NT2/D1 (cell line): ENCODE data around the gene PEX16.
"Not testable (repeated sequence)": the region's sequence is repeated elsewhere in the genome, so short reads cannot be mapped to it uniquely, and the experiment has no call there.

Experiments
- DNase-seq: peaks from one replicate; pipeline ENCODE4 v3.0.0-alpha.2; 2011; ENCODE audit warnings: low read depth, low spot score
- H3K27me3 ChIP-seq: 2 replicates; pipeline ENCODE4 v1.6.0; 2011; ENCODE audit warnings: mild to moderate bottlenecking; ENCODE audit not compliant: insufficient read length, insufficient read depth
- H3K36me3 ChIP-seq: 2 replicates; pipeline ENCODE4 v1.6.1; 2011; ENCODE audit warnings: mild to moderate bottlenecking, low read length, mixed read lengths; ENCODE audit not compliant: insufficient read depth, insufficient read length
- H3K4me1 ChIP-seq: 2 replicates; pipeline ENCODE4 v1.5.1; 2011; ENCODE audit not compliant: insufficient read depth, insufficient read length
- H3K4me3 ChIP-seq: 2 replicates; pipeline ENCODE4 v1.5.1; 2011; ENCODE audit warnings: low read depth; ENCODE audit not compliant: insufficient read length
- H3K9ac ChIP-seq: 2 replicates; pipeline ENCODE4 v1.6.0; 2011; ENCODE audit warnings: low read depth; ENCODE audit not compliant: insufficient read length
- H3K9me3 ChIP-seq: 2 replicates; pipeline ENCODE4 v1.5.1; 2011; ENCODE audit warnings: mild to moderate bottlenecking, low read length; ENCODE audit not compliant: insufficient read depth
- SUZ12 ChIP-seq: IDR thresholded peaks from 2 replicates; pipeline ENCODE4 v1.6.1; 2011; ENCODE audit not compliant: insufficient read length, insufficient read depth; ENCODE audit errors: extremely low read depth
- YY1 ChIP-seq: IDR thresholded peaks from 2 replicates; pipeline ENCODE4 v1.6.1; 2011; ENCODE audit not compliant: insufficient read length, insufficient read depth
- ZNF274 ChIP-seq: IDR thresholded peaks from 2 replicates; pipeline ENCODE4 v1.6.1; 2011; ENCODE audit warnings: mild to moderate bottlenecking, low read depth, low read length

Gene PEX16

DNA sequence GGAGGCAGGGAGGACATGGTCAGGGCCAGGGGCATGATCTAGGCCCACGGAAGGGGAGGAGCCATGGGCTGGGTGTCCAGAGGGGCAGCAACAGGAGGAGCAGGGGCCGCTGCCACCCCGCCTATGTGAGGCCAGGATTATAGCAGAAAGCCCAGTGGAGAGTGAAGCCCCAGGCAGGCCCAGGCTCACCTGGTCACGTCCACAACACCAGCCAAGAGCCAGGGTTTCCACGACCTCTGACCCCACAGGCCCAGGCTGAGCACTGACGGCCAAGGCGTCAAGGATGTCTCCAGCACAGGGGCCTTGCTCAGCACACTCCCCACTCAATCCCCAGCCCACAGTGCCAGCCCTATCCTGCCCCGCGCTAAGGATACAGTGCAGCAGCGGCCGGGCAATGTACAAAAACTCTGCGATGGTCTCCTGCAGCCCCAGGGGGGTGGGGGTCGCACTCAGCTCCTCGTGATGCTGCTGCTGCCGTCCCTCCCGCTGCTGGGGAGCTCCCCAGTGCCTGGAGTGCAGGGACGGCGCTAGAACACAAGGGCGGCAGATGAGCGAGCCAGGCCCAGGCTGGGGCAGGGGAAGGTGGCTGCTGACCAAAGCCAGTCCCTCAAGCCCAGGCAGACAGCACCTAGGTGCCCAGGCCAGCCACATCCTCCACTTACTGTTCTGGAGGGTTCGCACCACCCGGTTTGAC lies 3.6 kb downstream of the PEX16 start:
- H3K9ac ChIP-seq, result no peak overlapping the region
- no peak overlapping the region for H3K4me3 ChIP-seq
- peaks cover 15% of the 10 kb centered on the region for H3K4me1 ChIP-seq
- H3K27me3 ChIP-seq, result peaks cover under 1% of the 10 kb centered on the region
- TF ChIP-seq YY1 (no peak), SUZ12 (no peak), ZNF274 (no peak)
- peaks cover 65% of the 10 kb centered on the region for H3K36me3 ChIP-seq
- no peaks in the 10 kb centered on the region for H3K9me3 ChIP-seq
- DNase-seq, result no peak

DNA sequence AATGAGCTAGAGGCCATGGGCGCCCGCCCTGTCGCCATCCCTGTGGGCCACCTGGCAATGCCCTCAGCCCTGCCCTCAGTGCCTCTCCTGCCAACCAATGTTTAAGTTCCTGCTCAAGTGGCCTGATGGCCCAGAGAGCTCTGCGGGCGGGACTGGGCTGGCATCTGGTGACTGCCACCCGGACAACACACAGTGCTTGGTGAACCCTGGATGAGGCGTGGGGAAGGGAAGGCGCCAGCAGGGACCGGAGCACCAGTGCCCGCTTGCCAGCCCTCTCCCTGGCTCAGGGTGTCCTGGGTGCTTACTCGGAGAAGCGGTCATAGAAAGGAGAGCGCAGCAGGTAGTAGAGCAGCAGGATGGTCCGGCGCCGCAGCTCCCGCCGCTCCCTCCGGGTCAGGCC lies 4.2 kb downstream of the PEX16 start:
- Histone ChIP-seq H3K9ac (peak overlapping the region; percentile 7), H3K9me3 (no peaks in the 10 kb centered on the region), H3K36me3 (peaks cover 69% of the 10 kb centered on the region), H3K4me1 (peaks cover 13% of the 10 kb centered on the region), H3K27me3 (no peaks in the 10 kb centered on the region), H3K4me3 (no peak overlapping the region)
- TF ChIP-seq ZNF274 (no peak), SUZ12 (no peak), YY1 (no peak)
- no peak for DNase-seq

DNA sequence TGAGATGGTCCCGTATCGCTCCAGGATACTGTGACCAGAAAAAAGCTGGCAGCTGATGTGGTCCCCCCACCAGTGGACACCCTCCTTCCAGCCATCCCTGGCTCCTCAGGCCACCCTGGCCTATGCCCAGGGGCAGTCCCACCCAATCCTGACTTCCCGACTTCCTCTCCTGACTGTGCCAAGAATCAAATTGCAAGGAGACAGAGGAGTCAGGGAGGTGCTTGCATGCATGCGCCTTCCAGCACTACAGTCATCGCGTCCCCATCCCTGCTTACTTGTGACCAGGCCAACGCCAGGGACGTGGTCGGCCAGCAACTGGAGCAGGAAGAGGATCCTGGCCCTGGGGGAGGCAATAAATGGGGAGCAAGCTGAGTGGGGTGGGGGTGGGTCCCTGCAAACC lies 7.1 kb downstream of the PEX16 start:
- no peak for TF ChIP-seq YY1
- no peak for TF ChIP-seq SUZ12
- TF ChIP-seq ZNF274, result no peak
- H3K9ac ChIP-seq, result no peak overlapping the region
- peaks cover 72% of the 10 kb centered on the region for H3K36me3 ChIP-seq

DNA sequence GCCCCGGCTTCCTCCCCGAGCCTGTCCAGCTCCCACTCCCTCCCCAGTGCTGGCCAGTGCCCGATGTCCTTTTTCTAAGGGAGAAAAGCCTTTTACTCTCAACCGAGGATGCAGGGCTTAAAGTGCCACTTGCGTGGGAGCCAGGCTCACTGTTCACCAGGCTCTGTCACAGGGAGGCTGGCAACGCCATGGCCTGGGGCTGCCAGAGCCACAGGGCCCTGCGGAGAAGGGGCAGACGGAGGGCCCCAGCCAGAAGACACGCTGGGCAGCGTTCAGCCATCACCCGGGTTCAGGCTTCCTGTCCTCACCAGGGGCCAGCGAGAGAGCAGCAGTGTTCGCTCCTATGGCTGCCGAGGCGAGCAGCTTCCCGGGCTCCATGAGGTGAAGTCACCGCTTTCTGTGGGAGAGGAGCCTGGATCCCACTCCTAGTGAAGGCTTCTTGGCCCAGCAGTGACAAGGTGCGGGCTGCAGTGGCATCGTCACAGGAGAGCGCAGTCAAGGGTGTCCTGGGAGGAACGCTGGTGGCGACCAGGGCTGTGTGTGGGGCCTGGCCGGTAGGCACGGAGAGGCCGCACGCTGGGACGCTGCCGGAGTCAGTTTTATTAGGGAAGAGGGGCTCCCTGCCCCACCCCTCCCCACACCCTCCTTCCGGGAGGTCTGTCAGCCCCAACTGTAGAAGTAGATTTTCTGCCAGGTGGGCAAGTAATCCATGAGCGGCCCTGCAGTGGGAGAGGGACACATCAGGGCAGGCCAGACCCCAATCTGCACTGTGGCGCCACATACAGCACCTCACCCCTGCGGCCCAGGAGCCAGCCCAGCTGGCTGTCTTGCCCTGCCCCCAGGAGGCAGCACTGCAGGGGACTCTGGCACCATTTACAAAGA lies 7.8 kb downstream of the PEX16 start:
- H3K36me3 ChIP-seq, result peaks cover 69% of the 10 kb centered on the region
- no peak overlapping the region for H3K4me3 ChIP-seq
- H3K4me1 ChIP-seq, result peaks cover 21% of the 10 kb centered on the region
- H3K9me3 ChIP-seq, result no peaks in the 10 kb centered on the region
- no peak for DNase-seq
- no peak overlapping the region for H3K9ac ChIP-seq
- no peaks in the 10 kb centered on the region for H3K27me3 ChIP-seq
- TF ChIP-seq ZNF274 (no peak), SUZ12 (no peak), YY1 (no peak)

More for the DNA sequence above, 7.1 kb downstream of the PEX16 start:
- Histone ChIP-seq H3K4me3 (no peak overlapping the region), H3K9me3 (no peaks in the 10 kb centered on the region), H3K27me3 (no peaks in the 10 kb centered on the region), H3K4me1 (peaks cover 21% of the 10 kb centered on the region)
- no peak for DNase-seq

DNA sequence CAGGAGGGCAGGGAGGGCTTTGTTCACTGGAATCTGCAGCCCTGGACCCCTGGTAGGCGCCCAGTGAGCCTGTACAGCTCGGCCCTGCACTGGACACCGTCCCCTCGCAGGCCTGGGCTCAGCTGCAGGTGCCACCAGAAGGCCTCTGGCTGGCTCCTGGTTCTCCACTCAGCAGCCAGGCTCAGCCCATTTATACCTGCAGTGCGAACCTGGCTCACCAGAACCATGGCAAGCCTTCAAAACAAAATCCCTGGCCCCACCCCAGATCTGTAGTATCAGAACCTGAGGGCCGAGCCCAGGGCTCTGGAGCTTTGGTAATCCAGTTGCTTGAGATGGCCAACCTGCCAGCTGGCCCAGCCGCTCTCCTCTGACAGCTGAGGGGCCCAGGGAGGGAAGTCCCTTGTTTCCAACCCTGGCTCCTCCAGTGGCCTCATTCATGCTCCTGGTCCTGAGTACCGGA lies 9.7 kb downstream of the PEX16 start:
- Histone ChIP-seq H3K9me3 (no peaks in the 10 kb centered on the region), H3K36me3 (peaks cover 69% of the 10 kb centered on the region), H3K27me3 (no peaks in the 10 kb centered on the region), H3K4me1 (peaks cover 21% of the 10 kb centered on the region), H3K9ac (no peak overlapping the region), H3K4me3 (no peak overlapping the region)
- TF ChIP-seq SUZ12, result no peak
- TF ChIP-seq ZNF274, result no peak
- TF ChIP-seq YY1, result no peak
- no peak for DNase-seq

DNA sequence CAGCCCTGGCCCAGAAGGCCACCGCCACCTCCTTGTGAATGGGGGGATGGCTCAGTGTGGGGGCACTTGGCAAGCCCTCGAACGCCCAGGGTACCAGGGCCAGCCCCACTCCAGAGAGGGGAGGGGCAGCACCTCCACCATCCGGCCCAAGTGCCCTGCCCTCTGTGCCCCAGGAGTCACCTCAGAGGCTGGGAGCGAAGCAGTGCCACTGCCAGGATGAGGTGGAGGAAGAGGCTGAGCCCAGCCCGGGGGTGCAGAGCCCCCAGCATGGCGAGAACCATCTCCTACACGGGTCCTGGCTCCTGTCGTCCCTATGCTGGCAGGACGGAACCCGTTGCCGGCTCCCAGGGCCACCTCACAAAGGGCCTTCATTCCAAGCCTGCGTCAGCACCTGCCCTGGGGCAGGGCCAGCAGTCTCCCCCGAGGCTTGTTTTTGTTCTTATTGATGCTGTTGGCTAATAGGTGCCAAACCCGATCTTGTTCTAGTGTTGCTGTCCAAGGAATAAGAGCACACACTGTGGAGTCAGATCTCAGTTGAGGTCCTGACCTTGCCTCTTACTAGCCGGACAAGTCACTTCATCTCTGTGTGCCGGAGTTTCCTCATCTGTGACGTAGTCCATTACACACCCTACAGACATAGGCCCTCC lies 10.6 kb downstream of the PEX16 start, which contains the start of gene FREY1:
FREY1 (minus strand) TSS at position 307 of the 647 bp plus-strand sequence; CDS start at position 281, 26 bp downstream.
- Histone ChIP-seq H3K9ac (peak within 1 kb of the TSS; percentile 15), H3K4me1 (peaks cover 21% of the 10 kb centered on the region), H3K36me3 (peaks cover 70% of the 10 kb centered on the region), H3K27me3 (no peaks in the 10 kb centered on the region), H3K9me3 (no peaks in the 10 kb centered on the region), H3K4me3 (no peak within 1 kb of the TSS)
- no peak for DNase-seq
- TF ChIP-seq ZNF274, result no peak
- no peak for TF ChIP-seq SUZ12
- no peak for TF ChIP-seq YY1

DNA sequence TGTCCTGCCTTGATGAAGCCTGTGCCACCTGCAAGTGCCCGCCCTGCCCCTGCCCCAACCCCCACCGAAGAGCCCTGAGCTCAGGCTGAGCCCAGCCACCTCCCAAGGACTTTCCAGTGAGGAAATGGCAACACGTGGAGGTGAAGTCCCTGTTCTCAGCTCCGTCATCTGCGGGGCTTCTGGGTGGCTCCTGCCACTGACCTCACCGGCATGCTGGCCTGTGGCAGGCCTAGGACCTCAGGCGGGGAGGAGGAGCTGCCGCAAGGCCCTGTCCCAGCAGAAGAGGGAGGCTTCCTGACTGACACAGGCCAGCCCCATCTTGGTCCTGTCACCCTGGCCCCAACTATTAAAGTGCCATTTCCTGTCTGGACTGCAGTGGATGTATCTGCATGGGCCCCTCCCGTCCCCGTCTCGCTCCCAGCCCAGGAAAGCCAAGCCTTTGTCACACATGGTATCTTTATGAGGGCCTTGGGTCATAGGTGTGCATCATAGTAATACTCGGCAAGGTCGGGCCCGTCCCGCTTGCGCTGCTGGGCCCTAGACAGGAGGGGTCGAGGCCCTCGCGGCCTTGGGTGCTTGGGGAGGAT lies 11.5 kb downstream of the PEX16 start:
- no peak overlapping the region for H3K4me3 ChIP-seq
- no peak overlapping the region for H3K9ac ChIP-seq
- H3K4me1 ChIP-seq, result peaks cover 26% of the 10 kb centered on the region
- TF ChIP-seq YY1 (no peak), ZNF274 (no peak), SUZ12 (no peak)
- no peaks in the 10 kb centered on the region for H3K9me3 ChIP-seq
- peaks cover 65% of the 10 kb centered on the region for H3K36me3 ChIP-seq
- no peak for DNase-seq
- no peaks in the 10 kb centered on the region for H3K27me3 ChIP-seq

DNA sequence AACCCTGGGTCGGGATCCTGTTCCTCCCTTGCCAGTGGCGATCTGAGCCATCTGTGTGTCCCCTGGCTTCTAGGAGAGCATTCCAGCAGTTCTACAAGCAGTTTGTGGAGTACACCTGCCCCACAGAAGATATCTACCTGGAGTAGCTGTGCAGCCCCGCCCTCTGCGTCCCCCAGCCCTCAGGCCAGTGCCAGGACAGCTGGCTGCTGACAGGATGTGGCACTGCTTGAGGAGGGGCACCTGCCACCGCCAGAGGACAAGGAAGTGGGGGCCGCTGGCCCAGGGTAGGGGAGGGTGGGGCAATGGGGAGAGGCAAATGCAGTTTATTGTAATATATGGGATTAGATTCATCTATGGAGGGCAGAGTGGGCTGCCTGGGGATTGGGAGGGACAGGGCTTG lies 12.1 kb downstream of the PEX16 start:
- not testable (repeated sequence) for H3K27me3 ChIP-seq, H3K9me3 ChIP-seq, H3K4me3 ChIP-seq, DNase-seq, H3K9ac ChIP-seq
- peaks cover 29% of the 10 kb centered on the region for H3K4me1 ChIP-seq
- peaks cover 59% of the 10 kb centered on the region for H3K36me3 ChIP-seq
